ENCODE data around the gene BCAR1.

The BCAR1 gene

DNA sequence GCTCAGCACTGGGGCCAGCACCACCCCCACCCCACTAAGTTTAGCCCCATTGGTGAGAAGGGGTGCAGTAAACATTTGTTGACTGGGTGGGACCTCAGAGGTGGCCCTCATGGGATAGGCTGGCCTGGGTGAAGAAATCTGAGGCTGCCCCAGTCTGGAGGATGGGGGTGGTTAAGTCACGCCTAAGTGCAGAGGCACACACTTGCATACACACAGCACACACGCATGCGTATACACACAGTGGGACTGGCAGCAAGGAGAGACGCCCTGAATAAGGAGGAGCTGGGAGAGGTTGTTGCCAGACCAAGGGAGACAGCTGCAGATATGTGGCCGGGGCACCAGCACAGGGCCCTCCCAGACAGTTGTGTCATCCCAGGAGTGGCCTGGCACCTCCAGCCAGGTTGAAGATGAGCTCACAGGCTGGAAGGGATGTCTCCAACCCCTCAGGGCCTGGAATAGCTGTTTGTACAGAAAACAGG is 3.0 kb upstream of the BCAR1 start:
- TF ChIP-seq, protein P1, sequence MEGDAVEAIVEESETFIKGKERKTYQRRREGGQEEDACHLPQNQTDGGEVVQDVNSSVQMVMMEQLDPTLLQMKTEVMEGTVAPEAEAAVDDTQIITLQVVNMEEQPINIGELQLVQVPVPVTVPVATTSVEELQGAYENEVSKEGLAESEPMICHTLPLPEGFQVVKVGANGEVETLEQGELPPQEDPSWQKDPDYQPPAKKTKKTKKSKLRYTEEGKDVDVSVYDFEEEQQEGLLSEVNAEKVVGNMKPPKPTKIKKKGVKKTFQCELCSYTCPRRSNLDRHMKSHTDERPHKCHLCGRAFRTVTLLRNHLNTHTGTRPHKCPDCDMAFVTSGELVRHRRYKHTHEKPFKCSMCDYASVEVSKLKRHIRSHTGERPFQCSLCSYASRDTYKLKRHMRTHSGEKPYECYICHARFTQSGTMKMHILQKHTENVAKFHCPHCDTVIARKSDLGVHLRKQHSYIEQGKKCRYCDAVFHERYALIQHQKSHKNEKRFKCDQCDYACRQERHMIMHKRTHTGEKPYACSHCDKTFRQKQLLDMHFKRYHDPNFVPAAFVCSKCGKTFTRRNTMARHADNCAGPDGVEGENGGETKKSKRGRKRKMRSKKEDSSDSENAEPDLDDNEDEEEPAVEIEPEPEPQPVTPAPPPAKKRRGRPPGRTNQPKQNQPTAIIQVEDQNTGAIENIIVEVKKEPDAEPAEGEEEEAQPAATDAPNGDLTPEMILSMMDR (IDR thresholded peaks at IDR 0.05; ENCODE audit: low read depth, low read length): no peak
- no peak overlapping the region for H3K4me3 ChIP-seq (ENCODE audit: low read depth, low read length)
- in situ Hi-C loops (cut with HindIII; ENCODE audit: low sequenced_read_pairs): no loop called here
- DNase-seq (ENCODE audit: low read depth, low spot score): no peak

DNA sequence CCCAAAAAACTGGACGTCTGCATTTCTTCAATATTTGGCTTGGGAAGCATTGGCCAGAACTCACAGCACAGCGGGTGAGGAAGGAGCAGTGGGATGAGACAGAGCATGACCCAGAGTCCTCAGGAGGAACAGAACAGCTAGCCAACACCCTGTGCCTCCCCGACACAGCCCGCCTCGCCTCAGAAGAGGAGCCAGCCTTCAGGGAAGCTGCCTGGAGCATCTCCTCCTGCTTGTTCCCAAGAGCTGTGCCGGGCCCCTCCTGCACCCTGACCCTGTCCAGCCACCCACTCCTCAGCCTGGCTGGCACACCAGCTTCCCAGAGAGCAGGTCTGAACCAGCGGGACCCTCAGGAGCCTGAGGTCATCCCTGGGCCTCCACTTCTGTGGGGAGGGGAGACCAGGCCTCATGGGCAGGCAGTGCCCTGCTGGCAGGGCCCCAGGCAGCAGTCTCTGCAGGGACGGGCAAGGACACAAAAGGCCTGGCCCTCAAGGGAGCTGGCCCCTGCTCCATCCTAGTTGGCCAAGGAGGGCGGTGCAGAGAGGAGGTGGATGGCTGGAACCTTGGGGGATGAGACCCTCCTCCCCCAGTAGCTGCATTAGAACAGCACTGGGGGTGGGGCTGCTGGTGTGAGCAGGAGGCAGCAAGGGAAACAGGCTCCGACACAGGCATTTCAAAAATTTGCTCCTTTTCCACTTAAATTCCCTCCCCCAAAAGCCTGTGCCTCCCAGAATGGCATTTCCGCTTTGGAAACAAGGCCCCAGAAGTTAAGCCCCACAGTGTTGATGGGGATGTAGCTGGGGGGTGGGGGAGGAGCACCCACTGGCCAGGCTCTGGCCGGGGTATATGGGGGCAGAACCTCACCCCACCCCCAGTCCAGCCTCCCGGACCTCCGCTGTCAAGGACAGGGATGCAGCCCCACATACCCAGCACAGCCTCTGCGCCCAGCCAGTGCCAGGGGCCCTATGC is 1.8 kb upstream of the BCAR1 start:
- in situ Hi-C loops (cut with HindIII; ENCODE audit: low sequenced_read_pairs): no loop called here
- peak; percentile 37 for DNase-seq (ENCODE audit: low read depth, low spot score)
- H3K4me3 ChIP-seq (ENCODE audit: low read depth, low read length): no peak overlapping the region
- TF ChIP-seq, protein P1 (IDR thresholded peaks at IDR 0.05; ENCODE audit: low read depth, low read length): no peak

DNA sequence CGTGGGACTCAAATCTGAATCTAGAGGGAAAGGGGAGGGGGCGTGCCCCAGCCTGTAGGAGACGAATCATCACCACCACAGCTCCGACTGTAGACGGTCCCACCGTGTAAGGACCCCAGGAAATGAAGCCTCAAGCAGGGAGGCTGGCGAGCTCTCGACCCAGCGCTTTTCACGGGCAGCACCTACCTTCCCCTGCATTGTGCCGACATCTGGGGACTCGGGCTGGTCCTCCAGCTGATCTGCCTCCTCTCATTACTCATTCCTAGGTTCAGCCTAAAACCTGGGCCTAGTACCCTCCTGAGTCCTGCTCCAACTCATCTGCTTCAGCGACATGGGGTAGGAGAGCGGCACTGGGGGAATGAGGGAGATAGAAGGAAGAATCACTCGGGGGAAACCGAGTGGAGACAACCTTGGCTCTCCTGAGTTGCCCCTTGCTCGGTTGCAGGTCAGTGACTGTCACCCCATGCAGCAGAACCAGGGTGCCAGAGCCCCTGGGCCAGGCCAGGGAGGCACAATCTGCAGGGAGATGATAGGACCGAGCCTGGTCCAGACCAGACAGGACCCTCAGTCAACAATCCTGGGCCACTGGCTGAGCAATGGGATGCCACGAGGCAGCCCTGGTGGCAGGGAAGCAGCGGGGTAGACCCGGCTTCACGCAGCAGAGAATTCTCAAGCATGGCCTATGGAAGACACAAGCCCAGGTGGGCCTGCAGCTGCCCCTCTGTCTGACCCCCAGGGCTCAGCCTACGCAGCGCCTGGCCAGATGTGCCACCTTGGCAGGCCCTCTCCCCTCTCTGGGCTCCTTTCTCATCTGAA is 833 bp upstream of the BCAR1 start:
- no peak overlapping the region for H3K4me3 ChIP-seq (ENCODE audit: low read depth, low read length)
- TF ChIP-seq, protein P1 (IDR thresholded peaks at IDR 0.05; ENCODE audit: low read depth, low read length): no peak
- in situ Hi-C loops (cut with HindIII; ENCODE audit: low sequenced_read_pairs): no loop called here
- no peak for DNase-seq (ENCODE audit: low read depth, low spot score)

DNA sequence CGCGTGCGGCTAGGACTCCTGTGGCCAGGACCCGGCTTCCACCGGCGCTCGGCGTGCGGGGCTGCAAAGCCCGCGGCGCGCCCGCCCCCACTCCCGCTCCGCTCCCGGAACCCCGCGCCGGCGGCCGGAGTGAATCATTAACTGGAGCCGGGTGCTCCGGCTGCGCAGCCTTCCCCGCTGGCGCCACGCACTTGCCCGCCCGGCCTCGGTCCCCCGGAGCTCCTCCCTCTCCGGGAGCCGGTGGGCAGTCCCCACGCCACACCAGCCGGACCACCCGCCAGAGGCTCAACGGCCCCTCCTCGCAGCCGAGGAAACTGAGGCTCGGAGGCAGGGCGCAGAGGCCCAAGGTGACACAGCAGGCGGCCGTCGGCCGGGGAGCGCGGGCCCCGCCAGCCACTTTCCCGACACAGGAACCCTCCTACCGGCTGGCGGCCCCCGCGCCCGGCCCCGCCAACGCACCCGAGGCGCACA is 580 bp downstream of the BCAR1 start:
- peak overlapping the region; percentile 78 for H3K4me3 ChIP-seq (ENCODE audit: low read depth, low read length)
- TF ChIP-seq, protein P1 (IDR thresholded peaks at IDR 0.05; ENCODE audit: low read depth, low read length): no peak
- in situ Hi-C loops (cut with HindIII; ENCODE audit: low sequenced_read_pairs): no loop called here
- DNase-seq (ENCODE audit: low read depth, low spot score): peak; percentile 42

DNA sequence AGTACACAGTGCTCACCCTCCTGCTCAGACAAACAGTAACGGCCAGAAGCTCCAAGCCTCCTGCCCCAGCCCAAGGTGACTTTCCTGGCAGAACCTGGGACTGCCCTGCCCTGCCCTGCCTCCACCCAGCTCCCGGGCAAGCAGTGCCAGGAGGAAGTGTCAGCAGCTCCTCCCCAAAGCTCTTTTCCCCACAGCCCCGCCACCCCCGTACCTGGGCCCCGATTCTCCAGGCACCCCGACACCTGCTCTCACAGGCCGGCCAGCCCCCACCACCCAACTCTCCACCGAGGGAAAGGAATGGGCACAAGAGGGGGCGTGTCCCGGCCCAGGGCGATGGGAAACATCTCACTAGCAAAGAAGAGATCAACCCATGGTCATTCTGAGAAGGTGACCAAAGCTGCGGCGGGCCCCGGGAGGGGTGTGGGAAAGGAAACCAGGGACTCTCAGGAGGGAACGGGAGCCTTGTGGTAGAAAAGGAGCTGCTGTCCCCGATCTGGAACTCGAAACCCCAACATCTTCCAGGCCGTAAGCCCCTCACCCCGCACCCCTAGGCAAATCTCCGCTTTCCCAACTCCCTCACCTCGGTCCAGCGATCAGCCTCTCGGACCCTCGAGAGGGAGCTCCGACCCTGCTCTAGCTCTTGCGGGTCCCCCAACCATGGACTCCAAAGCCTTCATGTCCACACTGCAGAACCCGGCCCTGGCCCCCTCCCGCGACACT is 1.2 kb downstream of the BCAR1 start:
- in situ Hi-C loops (cut with HindIII; ENCODE audit: low sequenced_read_pairs): no loop called here
- H3K4me3 ChIP-seq (ENCODE audit: low read depth, low read length): peak overlapping the region; percentile 78
- TF ChIP-seq, protein P1 (IDR thresholded peaks at IDR 0.05; ENCODE audit: low read depth, low read length): no peak

DNA sequence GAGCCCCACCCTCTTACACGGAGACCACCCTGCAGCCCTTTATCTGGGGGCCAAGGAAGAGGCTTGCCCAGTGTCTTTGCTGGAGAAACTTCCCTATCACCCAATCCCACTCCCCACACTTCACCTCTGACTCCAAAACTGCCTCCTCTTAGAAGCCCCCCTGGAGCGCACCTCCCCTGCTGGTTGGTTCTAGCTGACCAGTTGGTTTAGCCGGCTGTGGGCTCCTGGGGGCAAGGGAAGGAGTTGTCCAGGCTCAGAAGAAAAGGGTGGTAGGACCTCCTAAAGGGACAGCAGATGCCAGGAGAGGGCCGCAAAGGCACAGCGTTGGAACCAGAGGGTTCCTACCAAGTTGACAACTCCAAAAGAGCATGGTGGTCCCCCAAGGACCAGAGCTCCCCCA is 2.0 kb downstream of the BCAR1 start:
- DNase-seq (ENCODE audit: low read depth, low spot score): no peak
- in situ Hi-C loops (cut with HindIII; ENCODE audit: low sequenced_read_pairs): loop anchor here (25.0 kb wide), 1 partner anchor 138 kb away; no protein-coding TSS in a partner anchor
- TF ChIP-seq, protein P1 (IDR thresholded peaks at IDR 0.05; ENCODE audit: low read depth, low read length): no peak
- peak overlapping the region; percentile 78 for H3K4me3 ChIP-seq (ENCODE audit: low read depth, low read length)

More for the DNA sequence above, 1.2 kb downstream of the BCAR1 start:
- peak; percentile 27 for DNase-seq (ENCODE audit: low read depth, low spot score)

All from astrocyte of the spinal cord (primary cell).